CD1c-positive myeloid dendritic cell (primary cell): ENCODE results near the gene CLDN14.
"Not testable (repeated sequence)": the region's sequence is repeated elsewhere in the genome, so short reads cannot be mapped to it uniquely, and the experiment has no call there.

Source experiments
- DNase-seq: peaks from one replicate; pipeline ENCODE4 v3.0.0-alpha.2; 2016; ENCODE audit errors: extremely low spot score

CLDN14 gene

DNA sequence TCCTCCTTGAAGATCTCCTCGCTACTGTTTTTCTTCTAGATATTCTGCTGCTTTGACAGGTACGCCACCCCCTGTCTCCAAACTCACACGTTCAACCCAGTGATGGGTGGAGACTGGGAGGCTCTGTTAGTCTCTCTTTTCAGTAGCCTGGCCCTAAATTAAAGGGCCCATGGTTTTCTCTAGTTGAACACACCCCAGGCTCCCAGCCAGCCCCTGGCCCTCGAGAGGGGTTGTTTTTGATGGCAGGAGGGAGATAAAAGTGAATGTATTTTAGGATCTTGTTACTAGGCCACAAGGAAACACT is 21.6 kb upstream of the CLDN14 start:
- no peak for DNase-seq

DNA sequence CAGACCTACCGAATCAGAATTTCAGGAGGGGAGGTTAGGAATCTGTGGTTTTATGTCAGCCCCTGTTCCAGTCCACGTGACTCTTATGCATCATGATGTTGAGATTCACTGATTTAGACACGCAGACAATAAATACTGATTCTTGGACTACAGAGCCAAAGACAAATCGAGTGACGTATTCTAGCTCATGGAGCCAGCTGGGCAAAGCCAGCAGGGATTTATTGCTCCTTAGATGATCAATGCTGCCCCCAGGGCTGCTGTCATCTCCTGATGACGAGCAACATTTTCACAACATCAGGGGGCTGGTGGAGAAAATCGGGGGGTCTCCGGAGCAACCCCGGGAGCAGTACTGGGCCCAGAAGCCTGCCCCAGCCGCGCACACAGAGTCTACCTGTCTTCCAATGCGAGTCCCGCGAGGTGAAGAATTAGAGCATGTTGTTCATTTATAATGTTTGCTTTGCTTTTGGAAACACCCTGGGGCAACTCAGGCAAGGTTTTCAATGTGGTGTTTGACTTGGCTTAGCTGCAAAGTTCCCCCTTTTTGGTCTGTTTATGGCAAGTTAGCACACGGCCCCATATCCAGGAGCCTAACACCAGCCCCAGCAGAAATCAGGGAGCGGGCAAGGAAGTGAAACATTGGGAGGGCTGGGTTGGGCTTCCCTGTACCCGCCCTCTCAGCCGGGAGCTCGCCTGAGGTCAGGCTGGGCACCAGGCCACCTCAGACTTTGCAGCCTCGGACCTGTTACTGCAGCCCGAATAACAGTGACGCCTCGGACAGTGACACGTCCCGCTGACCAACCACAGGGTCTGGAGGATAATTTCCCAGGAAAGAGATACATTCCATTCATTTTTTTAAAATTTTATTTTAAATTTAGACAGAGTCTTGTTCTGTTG is 19.9 kb upstream of the CLDN14 start:
- no peak for DNase-seq

DNA sequence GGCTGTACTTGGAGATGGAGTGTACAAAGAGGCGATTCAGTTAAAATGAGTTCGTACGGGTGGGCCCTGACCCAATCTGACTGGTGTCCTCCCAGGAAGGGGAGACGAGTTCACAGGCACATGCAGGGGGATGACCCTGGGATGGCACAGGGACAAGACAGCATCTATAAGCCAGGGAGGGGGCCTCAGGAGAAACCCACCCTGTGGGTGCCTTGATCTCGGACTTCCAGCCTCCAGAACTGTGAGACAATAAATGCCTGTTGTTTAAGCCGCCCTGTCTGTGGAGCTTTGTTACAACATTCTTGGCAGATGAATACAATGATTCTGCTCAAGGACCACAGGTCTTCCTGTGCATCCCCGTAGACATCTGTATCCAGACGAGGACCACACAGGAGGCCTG is 14.6 kb upstream of the CLDN14 start:
- DNase-seq = no peak

DNA sequence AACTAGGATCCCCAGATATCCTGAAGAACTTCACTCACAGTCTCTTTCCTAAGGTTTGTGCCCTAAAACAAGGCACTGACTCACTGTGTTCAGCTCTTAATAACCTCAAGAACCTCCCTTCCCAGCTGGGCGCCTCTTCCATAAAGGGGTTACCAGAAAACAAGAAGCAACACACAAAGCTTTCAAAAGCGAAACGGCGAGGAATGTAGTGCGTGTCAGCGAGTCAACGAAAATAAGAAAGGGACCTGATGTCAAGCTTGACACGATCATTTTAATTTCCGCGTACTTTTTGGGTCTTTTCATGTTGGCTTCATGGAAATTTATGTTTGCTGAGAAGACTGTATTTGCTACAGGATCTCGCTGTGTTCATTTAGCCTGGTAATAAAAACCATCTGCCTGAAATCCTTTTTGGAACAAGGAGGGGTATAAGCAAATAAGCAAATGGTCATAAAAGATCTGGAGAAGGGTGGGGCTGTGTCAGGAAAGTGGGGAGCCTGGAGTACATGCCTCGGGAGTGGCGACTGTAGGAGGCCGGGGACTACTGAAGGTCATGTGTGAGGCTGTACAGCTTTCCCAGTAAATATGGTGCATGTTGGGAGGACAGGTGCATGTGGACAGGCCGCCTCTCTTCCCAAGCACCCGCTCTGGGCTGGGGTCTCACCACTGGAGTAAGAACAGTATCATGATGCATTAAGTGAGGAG is 11.4 kb upstream of the CLDN14 start:
- no peak for DNase-seq

DNA sequence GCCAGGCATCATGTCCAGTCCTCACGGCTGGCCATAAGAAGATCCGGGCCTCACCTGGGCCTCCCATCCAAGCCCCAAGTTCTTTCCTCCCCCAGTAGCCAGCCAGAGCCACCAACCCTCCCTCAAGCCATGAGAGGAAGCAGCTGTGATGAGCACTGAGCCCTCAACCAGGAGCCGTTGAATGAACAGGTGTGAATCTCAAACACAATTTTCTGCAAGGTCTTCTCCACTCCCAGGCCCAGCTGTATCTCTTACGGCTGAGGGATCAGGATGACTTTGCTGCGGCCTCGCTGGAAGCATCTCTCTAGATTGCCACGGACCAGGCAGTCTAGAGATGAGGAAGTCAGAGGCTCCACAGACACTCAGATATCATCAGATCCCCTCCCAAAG is 9.8 kb upstream of the CLDN14 start:
- no peak for DNase-seq

DNA sequence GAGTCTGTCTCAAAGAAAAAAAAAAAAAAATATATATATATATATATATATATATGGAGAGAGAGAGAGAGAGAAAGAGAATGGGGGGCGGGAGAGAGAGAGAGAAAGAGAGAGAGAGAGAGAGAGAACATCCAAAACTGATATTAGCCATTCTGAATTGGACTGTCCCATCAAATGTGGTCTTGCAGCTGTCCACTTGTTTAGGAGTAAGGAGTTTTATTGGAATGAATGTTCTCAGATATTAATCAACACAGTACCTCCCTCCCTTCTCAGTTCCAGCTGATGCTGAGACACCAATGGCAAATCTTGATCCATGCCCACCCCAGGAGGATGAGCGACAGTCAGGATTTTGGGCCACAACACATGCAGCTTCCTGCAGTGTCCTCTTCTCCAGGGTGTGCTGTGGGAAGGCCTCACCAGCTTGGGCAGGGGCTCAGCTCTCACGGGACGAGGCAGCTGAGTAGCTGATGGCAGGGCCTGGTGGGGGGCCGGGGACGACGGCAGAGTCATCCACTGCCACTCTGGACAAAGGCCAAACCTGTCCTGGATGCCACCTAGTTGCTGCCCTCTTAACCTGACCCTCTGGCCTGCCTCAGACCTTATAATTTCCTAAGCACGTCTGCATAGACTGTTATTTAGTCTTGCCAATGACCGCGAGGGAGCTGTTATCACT is 9.3 kb upstream of the CLDN14 start:
- no peak for DNase-seq

DNA sequence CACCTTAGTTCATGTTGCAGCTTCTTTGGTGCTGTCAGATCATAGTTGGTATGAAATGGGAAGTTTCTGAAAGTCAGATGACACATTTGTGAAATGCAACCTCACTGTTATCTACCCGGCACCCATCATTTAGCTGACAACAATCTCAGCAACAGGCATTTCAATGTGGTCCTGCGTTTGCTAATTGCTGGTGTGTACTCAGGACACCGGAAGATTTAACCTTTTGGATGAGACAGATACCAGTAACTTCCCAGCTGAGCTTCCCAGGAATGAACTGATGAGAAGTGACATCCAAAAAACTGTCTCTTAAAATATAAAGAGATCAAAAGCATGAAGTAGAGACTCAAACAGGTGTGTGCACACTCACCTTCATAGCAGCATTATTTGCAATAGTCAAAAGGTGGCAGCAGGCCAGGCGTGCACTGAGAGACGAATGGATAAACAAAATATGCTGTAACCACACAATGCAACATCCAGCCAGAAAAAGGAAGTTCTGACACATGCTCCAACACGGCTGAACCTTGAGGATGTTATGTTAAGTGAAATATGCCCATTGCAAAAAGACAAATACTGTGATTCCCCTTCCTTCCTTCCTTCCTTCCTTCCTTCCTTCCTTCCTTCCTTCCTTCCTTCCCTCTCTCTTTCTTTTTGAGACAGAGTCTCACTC is 7.9 kb upstream of the CLDN14 start:
- DNase-seq = peak; percentile 25

DNA sequence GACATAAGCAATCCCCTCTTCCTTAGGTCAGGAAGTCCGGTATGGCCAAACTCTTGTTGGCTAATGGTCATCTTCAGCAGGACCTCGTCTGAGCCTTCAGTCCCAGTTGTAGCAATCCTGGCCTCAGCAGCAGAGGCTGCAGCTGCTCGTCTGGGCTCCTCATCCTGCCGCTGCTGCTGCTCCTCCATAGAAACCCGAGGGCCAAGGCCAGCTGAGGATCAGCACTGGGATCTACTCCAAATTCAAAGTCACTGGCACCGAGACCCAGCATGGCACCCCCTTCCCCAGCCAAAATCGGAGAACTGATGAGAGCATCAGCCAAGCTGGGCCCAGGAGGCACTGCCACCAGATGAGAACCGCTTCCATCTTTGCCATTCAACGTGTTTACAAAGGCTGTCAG is 6.3 kb upstream of the CLDN14 start:
- no peak for DNase-seq

DNA sequence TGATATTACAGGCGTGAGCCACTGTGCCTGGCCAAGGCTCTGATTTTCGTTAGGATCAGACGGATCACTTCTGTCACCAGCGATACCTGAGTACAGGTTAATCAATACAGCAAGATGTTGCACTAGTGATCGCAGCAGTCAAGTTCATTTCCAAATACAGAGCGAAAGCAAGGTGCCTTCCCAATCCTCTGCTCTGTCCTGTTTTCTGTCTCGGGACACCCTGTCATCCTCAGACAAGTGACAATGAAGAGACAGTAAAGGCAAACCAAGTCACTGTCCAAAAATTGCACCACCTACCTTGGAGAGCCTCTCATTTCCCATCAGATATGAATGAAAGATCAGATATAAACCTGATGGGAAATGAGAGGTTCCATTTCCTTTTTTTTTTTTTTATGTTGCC is 5.6 kb upstream of the CLDN14 start:
- no peak for DNase-seq

DNA sequence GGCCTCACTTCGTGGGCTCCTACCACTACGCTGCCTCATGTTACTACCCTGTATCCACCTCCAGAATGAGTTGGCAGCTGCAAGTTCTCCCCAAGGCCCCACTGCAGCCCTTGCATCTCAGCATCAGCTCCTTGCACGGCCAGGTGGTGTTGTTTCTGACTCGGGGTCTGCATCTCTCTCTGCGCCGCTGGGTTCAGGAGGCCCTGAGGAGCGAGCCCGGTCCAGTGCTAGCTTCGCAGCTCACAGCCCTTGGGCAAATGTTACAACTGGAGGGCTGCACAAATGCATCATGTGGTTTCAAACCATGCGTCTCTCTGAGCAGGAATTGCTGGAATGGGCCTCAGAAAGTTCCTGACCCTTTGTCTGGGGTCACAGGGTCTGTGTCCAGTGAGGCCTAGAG is 3.2 kb upstream of the CLDN14 start:
- no peak for DNase-seq

DNA sequence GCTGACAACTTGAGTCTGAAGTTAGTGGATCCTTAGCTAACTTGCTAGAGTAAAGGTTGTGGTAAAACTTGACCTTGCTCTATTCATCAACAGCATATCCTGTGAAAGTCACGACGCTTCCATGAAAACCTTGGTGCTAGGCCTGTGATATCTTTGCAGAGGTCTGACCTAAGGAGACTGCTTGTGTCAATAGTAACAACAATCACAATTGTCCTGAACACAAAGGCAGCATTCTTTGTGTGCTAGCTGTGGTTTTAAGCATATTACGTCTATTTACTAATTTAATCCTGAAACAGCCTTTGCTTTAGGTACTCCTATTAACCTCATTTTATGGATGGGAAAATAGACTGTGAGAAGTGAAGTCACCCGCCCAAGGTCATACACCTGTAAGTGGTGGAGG is 2.8 kb upstream of the CLDN14 start:
- DNase-seq = no peak

DNA sequence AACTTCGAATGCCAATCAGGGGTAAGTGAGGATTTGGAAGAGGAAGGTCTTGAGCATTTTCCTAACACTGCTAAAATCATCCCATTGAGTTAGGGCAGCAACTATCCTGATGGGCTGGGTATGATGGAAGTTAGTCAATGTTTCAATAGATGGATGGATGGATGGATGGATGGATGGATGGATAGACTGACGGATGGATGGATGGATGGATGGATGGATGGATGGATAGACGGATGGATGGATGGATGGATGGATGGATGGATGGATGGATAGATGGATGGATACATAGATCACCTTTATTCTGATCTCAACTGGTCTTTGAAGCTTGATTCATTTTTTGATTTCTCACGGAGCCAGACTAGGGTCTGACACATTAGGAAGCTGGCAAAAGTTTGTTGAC is 2.3 kb upstream of the CLDN14 start:
- no peak for DNase-seq

DNA sequence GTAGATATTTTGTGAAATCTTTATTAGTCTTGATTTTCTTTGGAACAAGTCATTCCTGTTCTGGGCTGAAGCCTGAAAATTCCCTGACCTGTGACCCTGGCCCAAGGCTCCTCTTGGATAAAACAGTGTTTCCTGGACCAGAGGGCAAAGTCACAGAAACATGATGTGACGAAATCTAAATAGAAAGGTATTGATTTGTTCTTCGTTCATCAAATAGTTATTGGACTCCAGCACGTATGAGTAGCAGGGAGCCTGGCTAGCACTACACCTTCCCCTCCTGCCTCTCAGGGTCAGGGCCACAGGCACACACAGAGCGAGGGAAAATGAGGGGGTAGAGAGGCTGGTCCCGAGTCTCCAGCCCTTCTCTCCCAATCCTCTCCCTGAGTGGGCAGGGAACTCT is 1.7 kb upstream of the CLDN14 start:
- no peak for DNase-seq

DNA sequence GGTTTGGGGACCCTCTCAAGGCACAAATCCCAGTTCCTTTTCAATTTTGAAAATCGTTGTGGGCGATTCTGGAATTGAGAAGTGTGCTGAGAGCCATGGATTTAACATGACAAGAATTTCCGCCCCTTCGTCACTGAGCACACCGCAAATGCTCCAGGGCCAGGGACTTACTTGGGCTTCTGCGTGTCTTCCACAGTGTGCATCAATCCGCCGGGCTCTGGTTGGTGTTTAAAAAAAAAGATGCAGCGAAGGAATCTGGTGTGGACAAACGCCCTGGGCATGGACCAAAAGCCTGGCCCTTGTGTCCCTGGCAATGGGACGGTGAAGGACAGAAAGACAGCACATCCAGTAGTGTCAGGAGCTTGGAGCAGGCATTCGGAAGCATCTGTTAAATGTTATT is 696 bp upstream of the CLDN14 start:
- no peak for DNase-seq

DNA sequence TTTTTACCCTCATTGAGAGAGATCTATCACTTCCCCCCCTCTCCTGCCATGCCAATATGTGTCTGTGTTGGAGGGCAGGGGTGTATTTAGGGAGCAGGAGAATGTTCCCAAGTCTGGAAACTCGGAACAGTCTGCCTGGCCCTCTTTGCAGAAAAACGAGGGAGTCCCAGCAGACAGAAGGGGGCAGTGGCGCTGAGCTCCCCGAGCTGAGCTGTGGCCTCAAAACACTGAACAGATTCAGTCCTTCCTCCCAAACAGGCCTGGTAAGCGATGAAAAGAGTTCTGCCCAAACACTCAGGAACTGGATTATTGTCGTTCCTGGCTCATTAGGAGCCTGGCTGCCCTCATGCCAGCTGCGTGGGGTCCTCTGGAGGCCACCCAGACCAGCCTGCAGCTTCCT is 981 bp downstream of the CLDN14 start:
- DNase-seq = no peak

DNA sequence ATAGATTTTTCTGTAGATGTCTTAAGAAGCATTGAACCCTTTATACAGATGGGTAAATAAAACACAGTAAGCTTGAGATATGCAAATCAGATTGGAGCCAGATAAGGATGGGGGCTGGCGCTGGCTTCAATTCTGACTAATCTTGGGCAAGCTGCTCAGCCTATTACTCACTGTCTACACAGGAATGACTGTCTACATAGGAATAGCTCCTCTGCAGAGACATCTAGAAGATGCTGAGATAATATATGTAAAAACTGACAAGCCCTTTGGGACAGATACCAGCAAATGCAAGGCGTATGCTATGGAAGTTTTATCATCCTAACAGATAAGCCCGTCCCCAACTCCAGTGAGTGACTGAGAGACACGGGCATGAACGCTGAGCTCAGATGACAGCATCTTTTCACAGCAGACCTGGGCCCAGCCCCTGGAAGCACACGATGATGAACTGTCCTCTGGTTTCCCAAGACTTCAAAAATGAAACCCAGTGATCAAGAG is 1.7 kb downstream of the CLDN14 start:
- no peak for DNase-seq

DNA sequence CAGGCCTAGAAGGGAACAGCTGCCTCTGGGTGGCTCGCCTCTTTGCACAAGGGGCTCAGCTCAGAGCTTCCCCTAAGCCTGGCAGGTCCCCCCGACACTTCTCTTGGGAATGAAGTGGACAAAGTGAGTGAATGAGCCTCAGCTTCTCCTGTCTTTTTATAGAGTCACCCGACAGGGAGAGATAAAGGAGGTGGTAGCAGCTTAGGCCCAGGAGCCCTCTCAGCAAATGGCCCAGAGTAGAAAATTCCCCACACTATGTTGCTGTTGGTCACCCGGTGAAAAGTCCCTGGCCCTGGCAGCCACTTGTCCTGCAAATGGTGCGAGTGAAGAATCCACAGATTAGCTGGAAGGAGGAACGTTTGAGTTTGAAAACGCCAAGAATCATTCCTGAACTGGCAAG is 2.4 kb downstream of the CLDN14 start:
- no peak for DNase-seq

DNA sequence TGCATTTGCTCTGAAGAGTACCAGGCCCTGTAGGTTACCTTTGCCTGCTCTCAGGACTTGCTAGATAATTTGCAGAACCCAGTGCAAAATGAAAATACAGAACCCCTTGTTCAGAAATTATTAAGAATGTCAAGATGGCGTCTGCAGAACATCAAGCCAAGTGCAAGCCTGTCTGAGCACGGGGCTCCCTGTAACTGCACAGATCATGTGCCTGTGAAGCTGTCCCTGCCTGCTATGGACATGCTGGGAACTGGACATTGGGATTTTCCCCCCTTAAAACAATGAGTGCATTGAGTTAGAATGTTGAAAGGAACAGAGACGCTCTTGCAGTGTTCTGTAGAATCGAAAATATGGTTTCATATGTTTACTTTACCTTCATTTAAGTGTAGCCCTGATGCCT is 2.9 kb downstream of the CLDN14 start:
- no peak for DNase-seq

DNA sequence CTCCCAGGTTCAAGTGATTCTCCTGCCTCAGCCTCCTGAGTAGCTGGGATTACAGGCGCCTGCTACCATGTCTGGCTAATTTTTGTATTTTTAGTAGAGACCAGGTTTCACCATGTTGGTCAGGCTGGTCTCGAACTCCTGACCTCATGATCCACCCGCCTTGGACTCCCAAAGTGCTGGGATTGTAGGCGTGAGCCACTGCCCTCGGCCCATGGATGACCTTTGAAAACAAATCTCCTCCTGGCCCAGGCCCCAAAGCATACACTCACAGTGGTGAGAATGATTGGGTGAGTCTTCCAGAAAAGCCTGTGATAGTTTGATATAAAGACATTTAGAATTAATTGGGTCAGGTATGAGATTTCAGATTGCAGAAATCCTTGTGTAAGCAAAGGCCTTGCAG is 3.4 kb downstream of the CLDN14 start:
- not testable (repeated sequence) for DNase-seq

DNA sequence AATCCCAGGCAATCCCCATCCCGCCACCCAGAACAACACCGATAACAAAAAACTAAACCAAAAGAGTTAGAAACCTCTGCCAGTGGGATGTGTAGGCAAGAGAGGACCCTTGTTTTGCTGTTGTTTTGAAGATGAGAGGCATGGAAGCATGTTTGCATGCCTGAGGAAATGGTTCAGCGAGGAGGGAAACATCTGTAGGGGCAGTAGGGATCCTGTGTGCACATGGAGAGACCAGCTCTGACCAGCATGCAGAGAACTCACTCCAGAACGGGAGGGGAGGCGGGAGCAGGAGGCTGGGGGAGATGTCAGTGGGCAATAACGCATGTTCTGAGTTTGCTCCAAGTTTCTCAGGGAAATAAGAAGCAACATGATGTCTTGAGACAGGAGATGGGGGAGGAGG is 5.3 kb downstream of the CLDN14 start:
- no peak for DNase-seq

DNA sequence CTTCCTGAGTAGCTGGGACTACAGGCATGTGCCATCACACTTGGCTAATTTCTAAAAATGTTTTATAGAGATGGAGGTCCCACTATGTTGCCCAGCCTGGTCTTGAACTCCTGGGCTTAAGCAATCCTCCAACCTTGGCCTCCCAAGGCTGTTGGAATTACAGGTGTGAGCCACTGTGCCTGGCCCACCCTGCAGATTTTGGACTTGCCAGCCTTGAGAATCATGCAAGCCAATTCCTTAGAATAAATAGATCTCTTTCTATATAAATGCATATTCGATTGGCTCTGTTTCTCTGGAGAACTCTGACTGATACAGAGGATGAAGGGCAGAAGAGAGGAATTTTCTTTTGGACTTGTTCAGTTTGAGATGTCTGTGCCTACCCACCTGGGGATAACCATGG is 6.7 kb downstream of the CLDN14 start:
- DNase-seq = no peak

DNA sequence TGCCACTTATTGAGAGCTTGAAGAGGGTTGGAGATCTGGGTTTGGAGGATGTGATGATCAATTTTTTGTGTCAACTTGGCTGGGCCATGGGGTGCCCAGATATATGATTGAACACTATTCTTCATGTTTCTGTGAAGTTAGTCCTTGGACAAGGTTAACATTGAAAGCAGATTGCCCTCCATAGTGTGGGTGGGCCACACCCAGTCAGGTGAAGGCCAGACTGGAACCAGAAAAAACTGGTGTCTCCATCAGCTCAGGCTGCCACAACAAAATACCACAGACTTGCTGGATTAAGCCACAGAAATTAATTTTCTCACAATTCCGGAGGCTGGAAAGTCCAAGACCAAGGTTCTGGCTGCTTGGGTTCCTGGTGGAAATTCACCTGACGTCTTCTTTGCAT is 7.5 kb downstream of the CLDN14 start:
- no peak for DNase-seq
